Gastrocnemius medialis (tissue), 4 donors: ENCODE data around the gene C20orf202.

Source experiments
- CTCF ChIP-seq, 5 experiments: fragments of 450-650 bp in 3 of 5; fragments of 200-600 bp in 2 of 5; sonication (generic) in 2 of 5; IDR thresholded peaks in 4 of 5; conservative IDR thresholded peaks in 1 of 5; 1 replicate in 4 of 5; 2 replicates in 1 of 5; pipeline ENCODE4 v1.5.1; 2016 to 2019; ENCODE audit warnings: antibody characterized with exemption in 5 of 5, mild to moderate bottlenecking in 3 of 5, moderate library complexity in 3 of 5
- POLR2A ChIP-seq, 2 donors: fragments of 450-650 bp; IDR thresholded peaks; one replicate each; pipeline ENCODE4 v1.6.1; 2017; ENCODE audit warnings: antibody characterized with exemption in 2 of 2, mild to moderate bottlenecking in 2 of 2, moderate library complexity in 2 of 2

DNA sequence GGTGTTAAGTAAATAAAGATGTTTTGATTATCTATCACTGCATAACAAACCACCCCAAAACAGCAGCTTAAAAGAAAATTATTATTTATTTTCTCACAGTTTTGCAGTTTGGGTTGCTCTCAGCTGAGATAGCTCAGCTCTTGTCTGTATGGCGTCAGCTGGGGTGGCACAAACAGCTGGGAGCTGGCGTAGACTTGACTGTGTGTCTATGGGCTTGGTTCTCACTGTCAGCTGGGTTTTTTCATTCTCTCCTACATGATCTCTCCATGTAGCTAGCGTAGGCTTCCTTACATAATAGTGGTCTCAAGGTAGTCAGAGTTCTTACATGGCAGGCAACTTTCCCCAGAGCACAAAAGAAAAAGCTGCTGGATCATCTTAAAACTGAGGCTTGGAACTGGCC is 12.0 kb upstream of the C20orf202 start:
- TF ChIP-seq CTCF (IDR thresholded peaks at IDR 0.05 in 4 of 5, conservative IDR thresholded peaks at IDR 0.05 in 1 of 5) (no peak), POLR2A (IDR thresholded peaks at IDR 0.05) (no peak)
